IPS-18a (cell line): Measurements from ENCODE around the gene SLC16A8.

Experiments used
- H3K27ac ChIP-seq: one replicate; pipeline ENCODE4 v1.5.1; 2013; ENCODE audit warnings: low read length
- H3K27me3 ChIP-seq: one replicate; pipeline ENCODE4 v1.6.1; 2013; ENCODE audit warnings: mild to moderate bottlenecking, low read length; ENCODE audit not compliant: control insufficient read depth, insufficient read depth
- H3K36me3 ChIP-seq: one replicate; pipeline ENCODE4 v1.6.1; 2013; ENCODE audit warnings: low read depth, low read length; ENCODE audit not compliant: control insufficient read depth
- H3K4me1 ChIP-seq: one replicate; pipeline ENCODE4 v1.6.1; 2013; ENCODE audit warnings: low read depth, low read length; ENCODE audit not compliant: control insufficient read depth
- H3K4me3 ChIP-seq: one replicate; pipeline ENCODE4 v1.5.1; 2013; ENCODE audit warnings: low read length
- H3K9ac ChIP-seq: one replicate; pipeline ENCODE4 v1.6.1; 2013; ENCODE audit warnings: mild to moderate bottlenecking, low read length, moderate library complexity
- H3K9me3 ChIP-seq: one replicate; pipeline ENCODE4 v1.6.1; 2013; ENCODE audit warnings: low read depth, low read length; ENCODE audit not compliant: control insufficient read depth

SLC16A8 gene

GRCh38 chr22:38083931-38084631 is at the start of gene SLC16A8:
Gene SLC16A8 (minus strand): TSS chr22:38084184. CDS start chr22:38082873, 1,311 bp downstream.
- Histone ChIP-seq H3K9ac (no peak within 1 kb of the TSS), H3K27me3 (peaks cover 27% of the 10 kb centered on the region), H3K4me1 (peaks cover 4% of the 10 kb centered on the region), H3K36me3 (no peaks in the 10 kb centered on the region), H3K27ac (no peak within 1 kb of the TSS), H3K4me3 (no peak within 1 kb of the TSS), H3K9me3 (no peaks in the 10 kb centered on the region)

- H3K27me3 ChIP-seq: no peaks in the 10 kb centered on the region
- H3K27ac ChIP-seq: no peak overlapping the region
- H3K9me3 ChIP-seq: no peaks in the 10 kb centered on the region
- no peaks in the 10 kb centered on the region for H3K36me3 ChIP-seq
- H3K4me1 ChIP-seq: no peaks in the 10 kb centered on the region
- H3K9ac ChIP-seq: no peak overlapping the region
- no peak overlapping the region for H3K4me3 ChIP-seq
These were observed 49.3 kb upstream of the SLC16A8 start for GRCh38 chr22:38133331-38133730.

- no peaks in the 10 kb centered on the region for H3K36me3 ChIP-seq
- H3K4me1 ChIP-seq: no peaks in the 10 kb centered on the region
- no peak overlapping the region for H3K9ac ChIP-seq
- no peaks in the 10 kb centered on the region for H3K9me3 ChIP-seq
- H3K27me3 ChIP-seq: no peaks in the 10 kb centered on the region
- no peak overlapping the region for H3K4me3 ChIP-seq
- no peak overlapping the region for H3K27ac ChIP-seq
These were observed 48.8 kb upstream of the SLC16A8 start for GRCh38 chr22:38132794-38133193.

GRCh38 chr22:38132136-38132535 is 48.2 kb upstream of the SLC16A8 start:
- Histone ChIP-seq H3K27ac (no peak overlapping the region), H3K27me3 (no peaks in the 10 kb centered on the region), H3K9me3 (no peaks in the 10 kb centered on the region), H3K36me3 (no peaks in the 10 kb centered on the region), H3K4me1 (no peaks in the 10 kb centered on the region), H3K9ac (no peak overlapping the region), H3K4me3 (no peak overlapping the region)

- Histone ChIP-seq H3K36me3 (no peaks in the 10 kb centered on the region), H3K9me3 (no peaks in the 10 kb centered on the region), H3K27me3 (no peaks in the 10 kb centered on the region), H3K9ac (no peak overlapping the region), H3K4me1 (no peaks in the 10 kb centered on the region), H3K4me3 (no peak overlapping the region), H3K27ac (no peak overlapping the region)
These were observed 47.4 kb upstream of the SLC16A8 start for GRCh38 chr22:38131399-38131798.

- no peaks in the 10 kb centered on the region for H3K27me3 ChIP-seq
- no peak overlapping the region for H3K27ac ChIP-seq
- H3K36me3 ChIP-seq: no peaks in the 10 kb centered on the region
- H3K4me1 ChIP-seq: no peaks in the 10 kb centered on the region
- no peak overlapping the region for H3K9ac ChIP-seq
- H3K4me3 ChIP-seq: no peak overlapping the region
- no peaks in the 10 kb centered on the region for H3K9me3 ChIP-seq
These were observed 45.9 kb upstream of the SLC16A8 start for GRCh38 chr22:38129856-38130255.

- Histone ChIP-seq H3K27me3 (no peaks in the 10 kb centered on the region), H3K4me1 (no peaks in the 10 kb centered on the region), H3K9ac (no peak overlapping the region), H3K9me3 (no peaks in the 10 kb centered on the region), H3K27ac (no peak overlapping the region), H3K36me3 (no peaks in the 10 kb centered on the region), H3K4me3 (no peak overlapping the region)
These were observed 45.0 kb upstream of the SLC16A8 start for GRCh38 chr22:38129021-38129420.

- H3K27ac ChIP-seq: no peak overlapping the region
- no peaks in the 10 kb centered on the region for H3K9me3 ChIP-seq
- H3K9ac ChIP-seq: no peak overlapping the region
These were observed 43.9 kb upstream of the SLC16A8 start for GRCh38 chr22:38127869-38128268.

GRCh38 chr22:38126928-38127668 is 43.1 kb upstream of the SLC16A8 start:
- Histone ChIP-seq H3K9me3 (no peaks in the 10 kb centered on the region), H3K9ac (no peak overlapping the region), H3K4me1 (no peaks in the 10 kb centered on the region), H3K27me3 (no peaks in the 10 kb centered on the region), H3K36me3 (no peaks in the 10 kb centered on the region), H3K27ac (no peak overlapping the region), H3K4me3 (no peak overlapping the region)

More at GRCh38 chr22:38127869-38128268, 43.9 kb upstream of the SLC16A8 start:
- no peak overlapping the region for H3K4me3 ChIP-seq
- no peaks in the 10 kb centered on the region for H3K36me3 ChIP-seq
- H3K27me3 ChIP-seq: no peaks in the 10 kb centered on the region
- no peaks in the 10 kb centered on the region for H3K4me1 ChIP-seq

GRCh38 chr22:38125751-38126201 is 41.8 kb upstream of the SLC16A8 start:
- no peak overlapping the region for H3K9ac ChIP-seq
- no peaks in the 10 kb centered on the region for H3K27me3 ChIP-seq
- H3K9me3 ChIP-seq: no peaks in the 10 kb centered on the region
- H3K27ac ChIP-seq: no peak overlapping the region
- H3K36me3 ChIP-seq: no peaks in the 10 kb centered on the region
- H3K4me3 ChIP-seq: no peak overlapping the region
- no peaks in the 10 kb centered on the region for H3K4me1 ChIP-seq

GRCh38 chr22:38125038-38125610 is 41.1 kb upstream of the SLC16A8 start:
- no peaks in the 10 kb centered on the region for H3K27me3 ChIP-seq
- no peak overlapping the region for H3K9ac ChIP-seq
- no peak overlapping the region for H3K27ac ChIP-seq
- no peaks in the 10 kb centered on the region for H3K9me3 ChIP-seq
- H3K4me1 ChIP-seq: no peaks in the 10 kb centered on the region
- H3K4me3 ChIP-seq: no peak overlapping the region
- no peaks in the 10 kb centered on the region for H3K36me3 ChIP-seq
